DMS 273 treated with DMSO at 0.1 percent for 48 hours (cell line): ENCODE data around the gene ASB18.
"Not testable (repeated sequence)": the region's sequence is repeated elsewhere in the genome, so short reads cannot be mapped to it uniquely, and the experiment has no call there.

ENCODE experiments used
- DNase-seq: peaks from one replicate; lab custom pipeline; 2025; lab: John Stamatoyannopoulos, UW

The ASB18 gene

GRCh38 chr2:236286873-236287545 is 22.8 kb upstream of the ASB18 start:
- DNase-seq, result no peak

GRCh38 chr2:236284208-236284607 is 20.0 kb upstream of the ASB18 start:
- DNase-seq, result no peak

GRCh38 chr2:236282406-236282805 is 18.2 kb upstream of the ASB18 start:
- no peak for DNase-seq

GRCh38 chr2:236281423-236281822 is 17.2 kb upstream of the ASB18 start:
- DNase-seq, result no peak

GRCh38 chr2:236273126-236273525 is 8.9 kb upstream of the ASB18 start:
- no peak for DNase-seq

- DNase-seq, result no peak
Observed at GRCh38 chr2:236271851-236272250, 7.6 kb upstream of the ASB18 start.

- not testable (repeated sequence) for DNase-seq
Observed at GRCh38 chr2:236269876-236270275, 5.7 kb upstream of the ASB18 start.

GRCh38 chr2:236265675-236266074 is 1.5 kb upstream of the ASB18 start:
- no peak for DNase-seq

GRCh38 chr2:236262238-236262637 is 2.0 kb downstream of the ASB18 start:
- DNase-seq, result no peak

- no peak for DNase-seq
Observed at GRCh38 chr2:236261452-236261851, 2.8 kb downstream of the ASB18 start.

- DNase-seq, result no peak
Observed at GRCh38 chr2:236259371-236259770, 4.8 kb downstream of the ASB18 start.

GRCh38 chr2:236257575-236257974 is 6.6 kb downstream of the ASB18 start:
- DNase-seq, result no peak

- no peak for DNase-seq
Observed at GRCh38 chr2:236257136-236257535, 7.1 kb downstream of the ASB18 start.

GRCh38 chr2:236256366-236256985 is 7.7 kb downstream of the ASB18 start:
- DNase-seq, result no peak

- no peak for DNase-seq
Observed at GRCh38 chr2:236254674-236255073, 9.5 kb downstream of the ASB18 start.

GRCh38 chr2:236254001-236254400 is 10.2 kb downstream of the ASB18 start:
- no peak for DNase-seq

GRCh38 chr2:236252602-236253001 is 11.6 kb downstream of the ASB18 start:
- DNase-seq, result no peak

GRCh38 chr2:236250909-236251579 is 13.2 kb downstream of the ASB18 start:
- no peak for DNase-seq

- no peak for DNase-seq
Observed at GRCh38 chr2:236250286-236250685, 13.9 kb downstream of the ASB18 start.

GRCh38 chr2:236249066-236249465 is 15.1 kb downstream of the ASB18 start:
- DNase-seq, result no peak

- no peak for DNase-seq
Observed at GRCh38 chr2:236246711-236247246, 17.4 kb downstream of the ASB18 start.

- DNase-seq, result no peak
Observed at GRCh38 chr2:236244256-236244655, 19.9 kb downstream of the ASB18 start.

- DNase-seq, result no peak
Observed at GRCh38 chr2:236242057-236242495, 22.1 kb downstream of the ASB18 start.
